Activated CD4-positive, alpha-beta T cell treated with anti-CD3 and anti-CD28 coated beads for 36 hours (primary cell): Measurements from ENCODE around the gene CST4. TPM values are rescaled to one million over a fixed set of nuclear protein-coding genes. Genes with fewer than 3 reads are reported as not detected.
"Not testable (repeated sequence)": the region's sequence is repeated elsewhere in the genome, so short reads cannot be mapped to it uniquely, and the experiment has no call there.

Experiments
- ATAC-seq: fragments of 200-7000 bp; cut with Tn5 transposase; one replicate; pipeline ENCODE4 v1.10.0; 2021; ENCODE audit warnings: mild to moderate bottlenecking, moderate library complexity
- CTCF ChIA-PET: fragments of 350-600 bp; sonication (Branson Sonifier 250); formaldehyde crosslinking; loops from one replicate; lab custom pipeline; 2021; ENCODE audit warnings: antibody characterized with exemption; lab: Charles Lee
- POLR2A ChIA-PET: fragments of 350-600 bp; sonication (Branson Sonifier 250); formaldehyde crosslinking; loops from one replicate; lab custom pipeline; 2021; ENCODE audit warnings: antibody characterized with exemption, inconsistent platforms; lab: Charles Lee
- DNase-seq: peaks from one replicate; pipeline ENCODE4 v3.0.0-alpha.2; 2020
- H3K27ac Mint-ChIP-seq: one replicate; pipeline ENCODE4 v1.8.0; 2021; ENCODE audit warnings: mixed read lengths
- H3K27me3 Mint-ChIP-seq: one replicate; pipeline ENCODE4 v1.8.0; 2021; ENCODE audit warnings: mixed read lengths
- H3K36me3 Mint-ChIP-seq: one replicate; pipeline ENCODE4 v1.8.0; 2021; ENCODE audit warnings: low read depth, mixed read lengths
- H3K4me1 Mint-ChIP-seq: one replicate; pipeline ENCODE4 v1.8.0; 2021; ENCODE audit warnings: mixed read lengths
- H3K4me3 Mint-ChIP-seq: one replicate; pipeline ENCODE4 v1.8.0; 2021; ENCODE audit warnings: mild to moderate bottlenecking, moderate library complexity, mixed read lengths
- H3K9me3 Mint-ChIP-seq: one replicate; pipeline ENCODE4 v1.8.0; 2021; ENCODE audit warnings: low read depth, mixed read lengths
- intact Hi-C, 2 experiments: fragments of 100-400 bp; cut with DNase I in 1 of 2; cut with micrococcal nuclease in 1 of 2; formaldehyde crosslinking; loops; one replicate each; pipeline versions ENCODE4 v1.14.2 to v1.15.1; 2022 to 2024; cut with DNase I, micrococcal nuclease
- total RNA-seq, 2 experiments: library from RNA; stranded (reverse); gene quantifications; one replicate each; pipeline ENCODE4 v1.2.3, GENCODE V29; 2021

CST4 gene
- total RNA-seq, 2 experiments from 2014 or later = not detected

DNA sequence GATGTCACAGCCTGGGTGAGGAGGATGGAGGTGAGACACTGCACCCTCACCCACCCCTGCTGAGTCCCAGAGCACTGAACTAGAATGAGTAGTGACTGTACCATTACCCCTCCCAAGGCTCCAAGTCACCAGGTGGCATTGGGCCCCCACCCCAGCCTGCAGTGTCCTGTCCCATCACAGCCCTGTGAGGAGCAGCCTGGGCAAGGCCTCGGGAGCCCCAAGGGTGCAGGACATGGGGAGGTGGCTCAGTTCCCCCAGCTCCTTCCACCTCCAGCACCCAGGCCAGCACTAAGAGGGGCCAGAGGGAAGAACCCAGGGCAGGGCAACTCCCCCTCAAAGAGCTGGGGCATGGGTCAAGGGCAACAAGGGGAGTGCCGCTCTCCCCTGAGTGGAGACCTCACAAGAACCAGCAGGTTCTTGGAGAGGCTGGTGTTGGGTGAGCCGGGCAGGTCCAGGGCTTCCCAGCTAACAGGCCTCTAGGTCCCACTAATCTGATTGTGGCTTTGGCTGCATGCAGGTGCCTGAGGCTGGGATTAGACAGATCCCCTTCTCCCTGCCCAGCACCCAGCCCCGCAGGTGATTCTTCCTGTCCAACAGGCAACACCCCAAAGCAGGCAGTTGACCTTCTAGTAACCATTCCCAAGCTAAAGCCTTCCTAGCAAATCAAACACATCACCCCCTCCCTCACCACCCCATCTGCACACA, 2.6 kb downstream of the CST4 start:
- ATAC-seq (no peak), DNase-seq (no peak)
- Mint-ChIP-seq H3K36me3 (no peaks in the 10 kb centered on the region), H3K27ac (no peak overlapping the region), H3K4me1 (no peaks in the 10 kb centered on the region), H3K9me3 (no peaks in the 10 kb centered on the region), H3K4me3 (no peak overlapping the region), H3K27me3 (peaks cover 4% of the 10 kb centered on the region)
- ChIA-PET CTCF (no interaction called here), POLR2A (no interaction called here)
- intact Hi-C loops = no loop called here

DNA sequence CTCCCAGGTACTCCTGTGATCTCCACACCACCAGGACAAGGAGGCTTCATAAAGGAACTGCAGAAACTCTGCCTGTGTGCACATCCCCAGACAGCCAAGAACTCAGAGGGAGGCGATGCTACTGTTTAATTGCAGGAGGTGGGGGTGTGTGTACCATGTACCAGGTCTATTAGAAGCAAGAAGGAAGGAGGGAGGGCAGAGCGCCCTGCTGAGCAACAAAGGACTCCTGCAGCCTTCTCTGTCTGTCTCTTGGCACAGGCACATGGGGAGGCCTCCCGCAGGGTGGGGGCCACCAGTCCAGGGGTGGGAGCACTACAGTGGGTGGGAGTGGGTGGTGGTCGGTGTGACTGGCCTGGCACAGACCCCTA, 3.3 kb downstream of the CST4 start:
- H3K4me1 Mint-ChIP-seq, intact Hi-C loops: not testable (repeated sequence)

DNA sequence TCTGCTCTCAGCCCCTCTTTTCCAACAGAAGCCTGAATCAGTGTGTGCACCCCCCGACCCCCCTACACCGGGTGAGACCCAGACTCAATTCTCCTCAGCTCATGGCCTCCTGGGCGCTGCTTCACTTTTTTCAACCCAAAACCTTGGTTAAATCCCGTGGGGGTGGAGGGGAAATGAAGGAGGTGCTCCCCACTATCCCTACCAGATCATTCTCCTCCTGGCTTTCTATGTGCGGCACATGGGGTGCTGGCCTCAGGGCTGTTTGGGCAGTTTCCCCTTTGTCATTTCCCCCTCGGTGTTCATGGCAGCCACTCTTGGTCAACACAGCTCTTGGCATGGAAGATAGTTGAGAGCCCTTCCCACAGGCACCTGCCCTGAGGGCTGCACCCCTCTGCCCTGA, 4.6 kb downstream of the CST4 start:
- H3K4me3 Mint-ChIP-seq = no peak overlapping the region
- peaks cover 8% of the 10 kb centered on the region for H3K27me3 Mint-ChIP-seq
- no peak overlapping the region for H3K27ac Mint-ChIP-seq
- ATAC-seq (no peak), DNase-seq (no peak)
- intact Hi-C loops = no loop called here
- CTCF ChIA-PET = interaction anchor here (0.8 kb wide), 1 partner anchor 1345 kb away, joined by 3 read pairs; no protein-coding TSS in a partner anchor
- POLR2A ChIA-PET = no interaction called here
- H3K36me3 Mint-ChIP-seq = no peaks in the 10 kb centered on the region
- H3K9me3 Mint-ChIP-seq = no peaks in the 10 kb centered on the region
- H3K4me1 Mint-ChIP-seq = no peaks in the 10 kb centered on the region

More for the DNA sequence above, 3.3 kb downstream of the CST4 start:
- H3K9me3 Mint-ChIP-seq, H3K4me3 Mint-ChIP-seq, POLR2A ChIA-PET, H3K27me3 Mint-ChIP-seq, CTCF ChIA-PET, H3K27ac Mint-ChIP-seq, H3K36me3 Mint-ChIP-seq, ATAC-seq, DNase-seq: not testable (repeated sequence)

DNA sequence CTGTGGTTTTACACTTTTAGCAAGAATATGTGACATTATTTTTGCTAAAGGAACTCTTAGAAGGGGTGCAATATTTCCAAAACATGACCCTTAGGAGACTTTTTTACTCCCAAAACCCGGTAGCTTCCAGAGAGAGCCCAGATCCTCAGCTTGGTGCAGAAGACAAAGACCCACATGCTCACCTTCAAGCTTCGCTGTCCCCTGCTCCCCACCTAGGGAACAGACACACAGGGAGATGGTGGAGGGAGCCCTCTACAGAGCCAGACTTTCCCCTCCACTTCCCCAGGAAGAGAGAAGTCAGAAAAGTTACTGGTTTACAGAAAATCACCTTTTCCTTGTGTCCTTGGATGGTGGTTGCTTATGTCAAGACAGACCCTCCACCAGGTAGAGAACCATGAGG, 5.0 kb downstream of the CST4 start:
- ATAC-seq (no peak), DNase-seq (no peak)
- no peak overlapping the region for H3K4me3 Mint-ChIP-seq
- peaks cover 9% of the 10 kb centered on the region for H3K27me3 Mint-ChIP-seq
- intact Hi-C loops = no loop called here
- no peaks in the 10 kb centered on the region for H3K36me3 Mint-ChIP-seq
- ChIA-PET CTCF (interaction anchor here (0.8 kb wide), 1 partner anchor 1345 kb away, joined by 3 read pairs; no protein-coding TSS in a partner anchor), POLR2A (no interaction called here)
- no peaks in the 10 kb centered on the region for H3K4me1 Mint-ChIP-seq
- H3K27ac Mint-ChIP-seq = no peak overlapping the region
- no peaks in the 10 kb centered on the region for H3K9me3 Mint-ChIP-seq

DNA sequence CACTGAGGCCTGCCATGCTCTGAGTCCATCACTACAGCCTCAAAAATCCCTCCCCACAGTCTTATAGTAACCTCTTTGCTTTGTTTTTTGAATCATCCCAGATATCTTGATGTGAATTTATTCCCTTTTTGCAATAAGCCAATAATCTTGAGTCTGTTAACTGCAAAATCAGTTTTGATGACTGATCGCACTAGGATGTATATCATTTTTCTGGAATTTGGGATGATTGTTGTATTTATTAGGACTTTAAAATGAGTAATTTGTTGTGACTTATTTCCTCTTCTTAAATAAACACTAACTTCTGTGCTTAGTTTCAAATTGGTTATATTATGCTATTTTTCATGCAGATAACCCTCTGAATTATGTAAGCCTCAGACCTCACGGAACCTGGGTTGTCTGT, 5.6 kb downstream of the CST4 start:
- Mint-ChIP-seq H3K36me3 (no peaks in the 10 kb centered on the region), H3K27me3 (peaks cover 10% of the 10 kb centered on the region), H3K4me1 (no peaks in the 10 kb centered on the region), H3K27ac (no peak overlapping the region), H3K9me3 (no peaks in the 10 kb centered on the region), H3K4me3 (no peak overlapping the region)
- DNase-seq = no peak
- intact Hi-C loops = no loop called here
- ChIA-PET CTCF (no interaction called here), POLR2A (no interaction called here)
- ATAC-seq = no peak

DNA sequence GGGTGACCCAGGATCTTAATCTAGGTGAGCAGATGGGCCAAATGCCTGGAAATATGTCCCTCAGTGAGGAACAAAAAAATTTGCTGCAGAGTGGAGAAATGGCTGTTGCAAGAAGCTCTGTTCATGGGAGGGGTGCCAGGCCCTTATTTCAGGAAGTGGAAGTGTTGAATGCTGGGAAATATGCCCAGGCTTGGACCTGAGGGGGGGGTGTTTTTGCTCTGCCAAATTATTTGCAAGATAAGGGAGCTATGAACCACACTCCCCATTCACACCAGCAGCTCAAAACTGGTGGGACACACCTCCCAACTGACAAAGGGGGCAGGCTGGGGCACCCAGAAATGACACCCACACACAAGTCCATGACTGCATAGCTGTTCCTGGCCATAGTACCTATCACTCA, 8.7 kb downstream of the CST4 start:
- CTCF ChIA-PET = interaction anchor here (0.6 kb wide), 1 partner anchor 20 kb away, joined by 3 read pairs; no protein-coding TSS in a partner anchor
- no peak for ATAC-seq
- no peaks in the 10 kb centered on the region for H3K9me3 Mint-ChIP-seq

DNA sequence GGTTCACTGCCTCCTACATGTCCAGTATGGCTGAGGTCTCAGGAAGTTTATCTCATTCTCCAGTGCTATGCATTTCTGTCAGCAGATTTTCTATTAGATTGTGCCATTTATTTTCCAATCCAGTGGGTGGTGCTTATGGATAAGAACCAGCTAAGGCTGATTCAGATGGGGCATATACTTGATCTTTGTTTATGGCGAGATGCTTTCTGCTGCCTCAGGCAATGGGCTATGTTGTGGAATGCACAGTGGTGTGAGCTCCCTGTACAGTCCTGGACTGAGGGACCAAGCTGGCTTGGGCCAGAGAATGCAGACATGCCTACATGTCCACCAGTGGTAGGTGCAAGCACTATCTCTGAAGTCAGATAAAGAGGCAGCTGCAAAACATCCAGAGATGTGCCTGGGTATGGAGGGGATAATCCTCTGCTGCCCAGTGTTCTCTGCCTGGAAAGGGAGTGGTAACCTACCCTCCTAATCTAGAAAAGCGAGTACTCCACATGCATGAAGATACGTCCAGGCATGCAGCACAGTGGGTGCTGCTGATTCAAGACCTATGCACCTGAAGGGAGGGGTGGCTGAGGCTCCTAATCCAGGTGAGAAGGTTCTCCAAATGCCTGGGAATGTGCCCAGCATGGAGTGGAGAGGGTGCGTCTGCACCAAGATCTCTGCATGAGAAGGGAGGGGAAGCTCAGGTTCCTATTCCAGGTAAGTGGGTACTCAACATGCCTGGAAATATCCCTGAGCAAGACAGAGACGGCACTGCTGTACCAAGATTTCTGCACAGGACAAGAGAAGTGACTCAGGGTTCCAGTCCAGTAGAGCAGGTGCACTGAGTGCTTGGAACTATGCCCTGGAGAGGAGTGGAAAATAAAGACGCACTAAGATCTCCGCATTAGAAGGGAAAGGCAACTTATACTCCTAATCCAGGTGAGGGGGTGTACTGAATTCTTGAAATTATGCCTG, 9.4 kb downstream of the CST4 start:
- intact Hi-C loops = no loop called here
- no peaks in the 10 kb centered on the region for H3K4me1 Mint-ChIP-seq
- no peak for ATAC-seq
- H3K27ac Mint-ChIP-seq = no peak overlapping the region
- no peaks in the 10 kb centered on the region for H3K9me3 Mint-ChIP-seq
- ChIA-PET POLR2A (no interaction called here), CTCF (interaction anchor here (0.6 kb wide), 1 partner anchor 19 kb away, joined by 3 read pairs; no protein-coding TSS in a partner anchor)
- H3K4me3 Mint-ChIP-seq = no peak overlapping the region
- H3K27me3 Mint-ChIP-seq = peaks cover 8% of the 10 kb centered on the region
- no peaks in the 10 kb centered on the region for H3K36me3 Mint-ChIP-seq
- no peak for DNase-seq

More for the DNA sequence above, 8.7 kb downstream of the CST4 start:
- Mint-ChIP-seq H3K27ac (no peak overlapping the region), H3K4me1 (no peaks in the 10 kb centered on the region), H3K36me3 (no peaks in the 10 kb centered on the region), H3K4me3 (no peak overlapping the region), H3K27me3 (peaks cover 8% of the 10 kb centered on the region)
- DNase-seq = no peak
- POLR2A ChIA-PET = no interaction called here
- intact Hi-C loops = no loop called here

DNA sequence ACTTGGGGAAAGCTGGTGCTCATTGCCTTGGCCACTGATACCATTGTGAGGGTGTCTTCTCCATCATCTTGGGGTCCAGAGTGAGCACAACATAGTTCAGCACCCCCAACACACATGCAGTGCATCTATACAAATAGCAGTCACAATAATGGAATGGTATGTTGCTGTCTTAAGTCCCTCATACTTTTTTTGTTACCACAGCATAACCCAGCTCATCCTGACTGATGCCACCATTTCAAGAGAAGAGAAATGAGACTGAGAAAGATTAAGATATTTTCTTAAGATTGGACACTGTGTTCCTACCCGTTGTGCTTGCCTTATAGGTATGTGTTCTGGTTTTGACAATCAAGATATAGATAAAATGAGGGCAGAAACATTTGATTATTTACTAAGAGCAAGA, 15.6 kb downstream of the CST4 start:
- intact Hi-C loops = no loop called here
- ATAC-seq = no peak
- no peaks in the 10 kb centered on the region for H3K9me3 Mint-ChIP-seq
- H3K36me3 Mint-ChIP-seq = no peaks in the 10 kb centered on the region
- no peak for DNase-seq
- H3K27ac Mint-ChIP-seq = no peak overlapping the region
- H3K27me3 Mint-ChIP-seq = no peaks in the 10 kb centered on the region
- no peaks in the 10 kb centered on the region for H3K4me1 Mint-ChIP-seq
- CTCF ChIA-PET = interaction anchor here (1.0 kb wide), 1 partner anchor 20 kb away, joined by 3 read pairs; no protein-coding TSS in a partner anchor
- POLR2A ChIA-PET = no interaction called here
- no peak overlapping the region for H3K4me3 Mint-ChIP-seq

DNA sequence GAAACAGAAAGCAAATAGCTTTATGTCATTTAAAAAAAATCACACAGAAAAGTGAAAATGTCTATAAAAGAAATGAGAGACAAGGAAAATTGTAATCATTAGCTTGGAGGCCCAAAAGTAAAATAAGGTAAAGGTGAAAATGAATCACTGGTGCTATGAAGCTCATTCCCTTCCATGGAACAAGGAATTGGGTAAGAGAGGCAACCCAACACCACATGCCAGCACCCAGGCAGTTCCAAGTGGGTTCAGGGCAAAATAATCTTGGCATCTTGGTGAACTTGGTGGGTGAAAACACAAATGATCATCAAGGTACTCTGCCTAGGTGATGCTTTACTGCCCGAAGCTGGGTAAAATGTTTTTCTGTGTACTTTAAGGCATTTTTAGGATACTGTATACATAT, 16.7 kb downstream of the CST4 start:
- POLR2A ChIA-PET = no interaction called here
- intact Hi-C loops = no loop called here
- Mint-ChIP-seq H3K4me3 (no peak overlapping the region), H3K27ac (no peak overlapping the region), H3K4me1 (no peaks in the 10 kb centered on the region), H3K9me3 (no peaks in the 10 kb centered on the region), H3K27me3 (no peaks in the 10 kb centered on the region), H3K36me3 (no peaks in the 10 kb centered on the region)
- no peak for DNase-seq
- no peak for ATAC-seq
- CTCF ChIA-PET = no interaction called here

DNA sequence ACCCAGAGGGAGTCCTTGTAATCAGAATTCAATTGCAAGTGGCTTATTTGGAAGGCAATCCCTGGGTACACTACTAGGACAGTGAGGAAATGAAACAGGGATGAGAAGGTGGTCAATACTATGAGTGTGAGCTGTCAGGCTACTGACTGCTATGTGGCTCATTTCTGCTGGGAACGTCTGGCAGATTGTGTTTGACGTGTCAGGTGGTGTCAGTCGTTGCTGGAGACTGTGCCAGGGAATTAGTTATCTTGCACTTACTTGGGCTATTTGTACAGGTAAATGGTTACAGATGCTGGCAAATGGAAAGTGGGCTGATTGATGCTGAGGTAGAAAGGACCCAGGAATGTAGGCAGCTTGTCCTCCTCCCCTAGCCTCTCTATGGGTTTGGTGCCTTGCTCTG, 17.4 kb downstream of the CST4 start:
- no peaks in the 10 kb centered on the region for H3K36me3 Mint-ChIP-seq
- no peak for ATAC-seq
- no peaks in the 10 kb centered on the region for H3K27me3 Mint-ChIP-seq
- H3K9me3 Mint-ChIP-seq = no peaks in the 10 kb centered on the region
- intact Hi-C loops = no loop called here
- ChIA-PET CTCF (no interaction called here), POLR2A (no interaction called here)
- no peaks in the 10 kb centered on the region for H3K4me1 Mint-ChIP-seq
- DNase-seq = no peak
- H3K27ac Mint-ChIP-seq = no peak overlapping the region
- H3K4me3 Mint-ChIP-seq = no peak overlapping the region

DNA sequence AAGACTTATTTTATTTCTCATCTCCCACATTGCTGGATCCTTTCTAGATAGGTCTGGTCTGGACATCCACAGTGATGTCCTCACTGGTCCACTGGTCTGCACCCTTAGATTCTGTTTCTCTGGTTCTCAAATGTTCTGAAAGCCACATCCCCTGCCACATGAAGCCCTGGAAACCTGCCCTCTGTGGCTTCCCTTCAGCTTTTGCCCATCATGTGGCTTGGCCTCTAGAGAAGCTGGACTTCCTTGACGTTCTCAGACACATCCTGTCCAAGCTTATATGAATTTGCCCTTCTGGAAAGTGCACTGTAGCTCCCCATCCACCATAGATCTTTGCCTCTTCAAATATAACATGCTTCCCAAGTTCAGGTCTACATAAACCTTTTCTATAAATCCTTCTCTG, 18.5 kb downstream of the CST4 start:
- ChIA-PET CTCF (no interaction called here), POLR2A (no interaction called here)
- Mint-ChIP-seq H3K9me3 (no peaks in the 10 kb centered on the region), H3K27me3 (no peaks in the 10 kb centered on the region), H3K36me3 (no peaks in the 10 kb centered on the region), H3K27ac (no peak overlapping the region), H3K4me1 (no peaks in the 10 kb centered on the region), H3K4me3 (no peak overlapping the region)
- ATAC-seq = no peak
- intact Hi-C loops = no loop called here
- DNase-seq = no peak
